ENCODE data around the gene ICE2.

ICE2 gene

DNA sequence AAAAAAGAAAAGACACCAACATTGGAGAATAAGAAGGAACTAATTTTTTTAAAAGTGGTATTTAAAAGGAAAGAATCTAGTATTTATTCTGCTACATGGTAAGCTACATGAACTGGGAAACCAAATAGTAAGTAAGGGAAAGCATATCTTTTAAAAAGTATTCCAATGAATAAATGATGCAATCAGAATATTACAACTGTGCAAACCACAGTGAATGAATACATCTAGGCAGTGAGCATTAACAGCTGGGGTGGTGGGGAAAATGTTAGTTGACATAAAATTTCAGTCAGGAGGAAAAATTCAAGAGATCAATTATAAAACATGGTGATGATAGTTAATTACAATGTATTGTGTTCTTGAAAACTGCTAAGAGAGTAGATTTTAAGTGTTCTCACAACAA, 16.9 kb downstream of the ICE2 start:
- TF ChIP-seq, protein P1, sequence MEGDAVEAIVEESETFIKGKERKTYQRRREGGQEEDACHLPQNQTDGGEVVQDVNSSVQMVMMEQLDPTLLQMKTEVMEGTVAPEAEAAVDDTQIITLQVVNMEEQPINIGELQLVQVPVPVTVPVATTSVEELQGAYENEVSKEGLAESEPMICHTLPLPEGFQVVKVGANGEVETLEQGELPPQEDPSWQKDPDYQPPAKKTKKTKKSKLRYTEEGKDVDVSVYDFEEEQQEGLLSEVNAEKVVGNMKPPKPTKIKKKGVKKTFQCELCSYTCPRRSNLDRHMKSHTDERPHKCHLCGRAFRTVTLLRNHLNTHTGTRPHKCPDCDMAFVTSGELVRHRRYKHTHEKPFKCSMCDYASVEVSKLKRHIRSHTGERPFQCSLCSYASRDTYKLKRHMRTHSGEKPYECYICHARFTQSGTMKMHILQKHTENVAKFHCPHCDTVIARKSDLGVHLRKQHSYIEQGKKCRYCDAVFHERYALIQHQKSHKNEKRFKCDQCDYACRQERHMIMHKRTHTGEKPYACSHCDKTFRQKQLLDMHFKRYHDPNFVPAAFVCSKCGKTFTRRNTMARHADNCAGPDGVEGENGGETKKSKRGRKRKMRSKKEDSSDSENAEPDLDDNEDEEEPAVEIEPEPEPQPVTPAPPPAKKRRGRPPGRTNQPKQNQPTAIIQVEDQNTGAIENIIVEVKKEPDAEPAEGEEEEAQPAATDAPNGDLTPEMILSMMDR (IDR thresholded peaks at IDR 0.05) = no peak
- no peak overlapping the region for H3K9ac ChIP-seq
- H2AFZ ChIP-seq = no peak overlapping the region
- H3K36me3 ChIP-seq (ENCODE audit: control insufficient read depth, insufficient read depth, low read length) = no peaks in the 10 kb centered on the region
- H3K4me3 ChIP-seq (ENCODE audit: low read depth, low read length) = no peak overlapping the region
- H3K27ac ChIP-seq = no peak overlapping the region
- H3K9me3 ChIP-seq (ENCODE audit: control insufficient read depth, low read length) = no peaks in the 10 kb centered on the region
- no peak overlapping the region for H3K4me2 ChIP-seq (ENCODE audit: low read length)
- no peaks in the 10 kb centered on the region for H3K79me2 ChIP-seq
- H3K27me3 ChIP-seq (ENCODE audit: control insufficient read depth, insufficient read depth, low read length) = no peaks in the 10 kb centered on the region
- peaks cover 3% of the 10 kb centered on the region for H3K4me1 ChIP-seq

DNA sequence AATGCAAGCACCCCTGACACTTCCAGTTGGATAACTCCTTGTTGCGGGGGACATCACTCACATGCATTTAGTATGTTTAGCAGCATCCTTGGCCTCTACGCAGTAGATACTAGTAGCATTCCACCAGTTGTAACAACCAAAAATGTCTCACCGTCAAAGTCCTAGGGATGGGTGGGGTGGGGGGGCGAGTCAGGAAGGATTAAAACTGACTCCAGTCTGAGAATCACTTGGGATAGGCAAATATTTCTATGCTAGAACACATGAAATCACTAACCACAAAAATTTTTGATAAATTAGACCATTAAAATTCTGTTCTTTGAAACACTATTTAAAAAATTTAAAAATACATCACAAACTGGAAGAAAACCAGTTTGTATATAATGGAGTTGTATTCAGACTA, 18.0 kb downstream of the ICE2 start:
- H2AFZ ChIP-seq = no peak overlapping the region
- H3K4me2 ChIP-seq (ENCODE audit: low read length) = no peak overlapping the region
- H3K9ac ChIP-seq = no peak overlapping the region
- TF ChIP-seq, protein P1 (IDR thresholded peaks at IDR 0.05) = no peak
- H3K79me2 ChIP-seq = no peaks in the 10 kb centered on the region
- H3K27ac ChIP-seq = no peak overlapping the region
- H3K36me3 ChIP-seq (ENCODE audit: control insufficient read depth, insufficient read depth, low read length) = no peaks in the 10 kb centered on the region
- H3K9me3 ChIP-seq (ENCODE audit: control insufficient read depth, low read length) = no peaks in the 10 kb centered on the region
- H3K4me3 ChIP-seq (ENCODE audit: low read depth, low read length) = no peak overlapping the region
- H3K4me1 ChIP-seq = peaks cover 3% of the 10 kb centered on the region
- H3K27me3 ChIP-seq (ENCODE audit: control insufficient read depth, insufficient read depth, low read length) = no peaks in the 10 kb centered on the region

DNA sequence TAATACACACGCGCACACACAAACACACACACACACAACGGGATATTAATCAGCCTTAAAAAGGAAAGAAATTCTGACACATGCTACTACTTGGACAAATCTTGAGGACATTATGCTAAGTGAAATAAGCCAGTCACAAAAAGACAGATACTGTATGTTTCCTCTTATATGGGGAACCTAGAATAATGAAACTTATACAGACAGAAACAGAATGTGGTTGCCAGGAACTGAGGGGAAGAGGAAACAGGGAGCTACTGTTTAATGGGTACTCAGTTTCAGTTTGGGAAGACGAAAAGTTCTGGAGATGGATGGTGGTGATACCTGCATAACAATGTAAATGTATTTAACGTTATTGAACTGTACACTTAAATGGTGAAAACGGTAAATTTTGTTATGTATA, 20.2 kb downstream of the ICE2 start:
- TF ChIP-seq, protein P1 (IDR thresholded peaks at IDR 0.05) = no peak
- no peak overlapping the region for H2AFZ ChIP-seq
- no peaks in the 10 kb centered on the region for H3K27me3 ChIP-seq (ENCODE audit: control insufficient read depth, insufficient read depth, low read length)
- peaks cover 3% of the 10 kb centered on the region for H3K4me1 ChIP-seq
- H3K36me3 ChIP-seq (ENCODE audit: control insufficient read depth, insufficient read depth, low read length) = no peaks in the 10 kb centered on the region
- no peak overlapping the region for H3K4me2 ChIP-seq (ENCODE audit: low read length)
- no peaks in the 10 kb centered on the region for H3K79me2 ChIP-seq
- no peak overlapping the region for H3K4me3 ChIP-seq (ENCODE audit: low read depth, low read length)
- H3K27ac ChIP-seq = no peak overlapping the region
- H3K9ac ChIP-seq = no peak overlapping the region
- H3K9me3 ChIP-seq (ENCODE audit: control insufficient read depth, low read length) = no peaks in the 10 kb centered on the region

DNA sequence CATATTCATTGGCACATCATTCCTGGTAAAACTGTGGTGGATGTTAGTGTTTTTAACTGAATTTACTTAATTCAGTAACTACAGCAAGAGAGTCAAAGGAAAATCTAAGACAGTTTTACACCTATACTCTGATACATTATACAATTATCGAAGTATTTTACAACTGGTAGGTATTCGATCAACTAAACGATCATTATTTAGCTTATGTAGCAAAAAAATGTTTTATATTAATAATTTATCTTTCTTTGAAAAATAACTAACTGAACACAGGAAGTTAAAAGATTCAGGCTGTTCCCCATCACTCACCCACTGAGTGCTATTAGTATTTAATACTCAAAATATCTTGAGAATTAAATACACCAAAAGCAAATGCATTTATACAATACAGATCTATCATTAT, 21.0 kb downstream of the ICE2 start:
- H3K27ac ChIP-seq = no peak overlapping the region
- no peak overlapping the region for H3K4me2 ChIP-seq (ENCODE audit: low read length)
- H2AFZ ChIP-seq = no peak overlapping the region
- no peaks in the 10 kb centered on the region for H3K79me2 ChIP-seq
- no peaks in the 10 kb centered on the region for H3K27me3 ChIP-seq (ENCODE audit: control insufficient read depth, insufficient read depth, low read length)
- H3K4me1 ChIP-seq = peaks cover 3% of the 10 kb centered on the region
- TF ChIP-seq, protein P1 (IDR thresholded peaks at IDR 0.05) = no peak
- H3K9me3 ChIP-seq (ENCODE audit: control insufficient read depth, low read length) = no peaks in the 10 kb centered on the region
- H3K9ac ChIP-seq = no peak overlapping the region
- H3K36me3 ChIP-seq (ENCODE audit: control insufficient read depth, insufficient read depth, low read length) = no peaks in the 10 kb centered on the region
- no peak overlapping the region for H3K4me3 ChIP-seq (ENCODE audit: low read depth, low read length)

DNA sequence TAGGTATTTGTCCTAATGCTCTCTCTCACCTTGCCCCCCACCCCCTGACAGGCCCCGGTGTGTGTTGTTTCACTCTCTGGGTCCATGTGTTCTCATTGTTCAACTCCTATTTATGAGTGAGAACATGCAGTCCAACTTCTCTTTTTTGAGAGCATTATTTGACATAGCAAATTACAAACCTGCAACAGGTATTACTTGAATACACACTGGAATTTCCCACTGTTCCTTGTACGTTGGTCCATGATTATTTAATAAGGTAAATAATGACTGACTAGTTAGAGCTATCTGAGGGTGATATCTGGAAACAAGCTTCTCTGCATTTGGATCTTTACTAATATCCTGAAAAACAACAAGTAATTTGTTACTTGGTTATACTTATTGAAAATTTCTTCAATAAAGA, 24.1 kb downstream of the ICE2 start:
- no peaks in the 10 kb centered on the region for H3K27me3 ChIP-seq (ENCODE audit: control insufficient read depth, insufficient read depth, low read length)
- no peak overlapping the region for H3K4me3 ChIP-seq (ENCODE audit: low read depth, low read length)
- TF ChIP-seq, protein P1 (IDR thresholded peaks at IDR 0.05) = no peak
- peaks cover 5% of the 10 kb centered on the region for H3K4me1 ChIP-seq
- H3K79me2 ChIP-seq = no peaks in the 10 kb centered on the region
- no peak overlapping the region for H3K4me2 ChIP-seq (ENCODE audit: low read length)
- no peaks in the 10 kb centered on the region for H3K36me3 ChIP-seq (ENCODE audit: control insufficient read depth, insufficient read depth, low read length)
- H3K27ac ChIP-seq = no peak overlapping the region
- H3K9me3 ChIP-seq (ENCODE audit: control insufficient read depth, low read length) = no peaks in the 10 kb centered on the region
- H2AFZ ChIP-seq = no peak overlapping the region
- no peak overlapping the region for H3K9ac ChIP-seq
